Neural progenitor cell (in vitro differentiated cells): Measurements from ENCODE around the gene ADCY5.

ENCODE experiments used
- EZH2 ChIP-seq: fragments of 200-600 bp; sonication (generic); IDR thresholded peaks from 2 replicates; pipeline ENCODE4 v1.6.1; 2017; ENCODE audit warnings: antibody characterized with exemption, mild to moderate bottlenecking, moderate library complexity
- EZH2phosphoT487 ChIP-seq: fragments of 200-600 bp; sonication (generic); IDR thresholded peaks from 2 replicates; pipeline ENCODE4 v1.6.1; 2017; ENCODE audit warnings: antibody characterized with exemption
- TF ChIP-seq, protein P1 (sequence below): fragments of 200-600 bp; sonication (generic); IDR thresholded peaks from 2 replicates; pipeline ENCODE4 v1.5.1; 2017; ENCODE audit warnings: antibody characterized with exemption, mild to moderate bottlenecking

DNA sequence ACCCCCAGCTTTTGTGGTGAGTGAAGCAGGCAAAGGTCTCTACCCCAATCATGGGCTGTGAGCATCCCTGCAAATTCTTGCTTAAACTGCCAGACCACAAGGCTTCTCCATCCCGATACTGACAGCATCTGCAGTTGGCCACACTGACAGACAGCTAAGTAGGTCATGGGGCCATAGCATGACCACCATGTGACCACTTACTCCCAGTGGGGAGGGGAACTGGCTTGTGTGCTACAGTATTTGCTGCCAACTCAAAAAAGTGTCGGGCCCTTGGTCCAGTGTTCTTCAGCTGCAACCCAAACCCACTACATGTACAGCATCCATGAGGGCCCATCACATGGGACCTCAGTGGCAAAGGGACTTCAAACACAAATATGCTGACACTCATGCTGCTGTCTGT lies 143.7 kb downstream of the ADCY5 start:
- TF ChIP-seq EZH2phosphoT487 (no peak), EZH2 (no peak)
- TF ChIP-seq, protein P1, sequence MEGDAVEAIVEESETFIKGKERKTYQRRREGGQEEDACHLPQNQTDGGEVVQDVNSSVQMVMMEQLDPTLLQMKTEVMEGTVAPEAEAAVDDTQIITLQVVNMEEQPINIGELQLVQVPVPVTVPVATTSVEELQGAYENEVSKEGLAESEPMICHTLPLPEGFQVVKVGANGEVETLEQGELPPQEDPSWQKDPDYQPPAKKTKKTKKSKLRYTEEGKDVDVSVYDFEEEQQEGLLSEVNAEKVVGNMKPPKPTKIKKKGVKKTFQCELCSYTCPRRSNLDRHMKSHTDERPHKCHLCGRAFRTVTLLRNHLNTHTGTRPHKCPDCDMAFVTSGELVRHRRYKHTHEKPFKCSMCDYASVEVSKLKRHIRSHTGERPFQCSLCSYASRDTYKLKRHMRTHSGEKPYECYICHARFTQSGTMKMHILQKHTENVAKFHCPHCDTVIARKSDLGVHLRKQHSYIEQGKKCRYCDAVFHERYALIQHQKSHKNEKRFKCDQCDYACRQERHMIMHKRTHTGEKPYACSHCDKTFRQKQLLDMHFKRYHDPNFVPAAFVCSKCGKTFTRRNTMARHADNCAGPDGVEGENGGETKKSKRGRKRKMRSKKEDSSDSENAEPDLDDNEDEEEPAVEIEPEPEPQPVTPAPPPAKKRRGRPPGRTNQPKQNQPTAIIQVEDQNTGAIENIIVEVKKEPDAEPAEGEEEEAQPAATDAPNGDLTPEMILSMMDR = no peak
